ENCODE measurements around the gene ELMO1. TPM values are rescaled to one million over a fixed set of nuclear protein-coding genes. Genes with fewer than 3 reads are reported as not detected.

ELMO1 gene
- total RNA-seq, 1 experiment from 2014 or later = not detected

DNA sequence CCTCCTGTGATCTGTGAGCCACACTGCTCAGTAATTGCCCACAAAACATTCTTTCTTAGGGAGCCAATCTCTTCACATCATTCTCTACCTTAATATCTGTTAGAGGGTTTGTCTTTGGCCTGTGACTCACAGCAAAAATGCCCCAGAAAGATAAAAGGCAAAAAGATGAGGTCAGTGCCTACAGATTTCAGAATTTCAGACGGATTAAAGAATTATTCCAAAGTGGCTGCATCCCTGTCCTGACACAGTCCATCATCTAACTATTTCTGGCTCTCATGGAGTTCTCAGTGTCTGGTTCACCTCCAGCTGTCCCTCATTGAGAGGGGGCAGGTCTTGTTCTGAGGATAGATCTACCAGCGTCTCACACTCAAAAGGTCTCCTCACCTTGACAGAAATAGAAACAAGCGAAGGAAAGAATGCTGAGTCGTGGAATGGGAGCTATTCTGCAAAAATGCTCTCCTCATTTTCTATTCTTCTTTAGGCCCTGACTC, 585.8 kb downstream of the ELMO1 start:
- Histone ChIP-seq H3K4me3 (ENCODE audit: low read depth, low read length, poor library complexity, severe bottlenecking) (no peak overlapping the region), H3K9me3 (ENCODE audit: low read depth, low read length, poor library complexity, severe bottlenecking) (no peaks in the 10 kb centered on the region), H3K27ac (ENCODE audit: low read depth, low read length, poor library complexity, severe bottlenecking) (no peak overlapping the region), H3K27me3 (replicated peaks; ENCODE audit: insufficient read depth, low read depth, low read length, poor library complexity) (peaks cover 5% of the 10 kb centered on the region), H3K4me1 (ENCODE audit: insufficient read depth, low read length, poor library complexity, severe bottlenecking) (no peaks in the 10 kb centered on the region), H3K36me3 (ENCODE audit: insufficient read depth, low read length, poor library complexity, severe bottlenecking) (no peaks in the 10 kb centered on the region)
- CTCF ChIA-PET = no interaction called here
- no peak for TF ChIP-seq EZH2 (IDR thresholded peaks at IDR 0.05; ENCODE audit: borderline replicate concordance, low read depth, low read length, poor library complexity, severe bottlenecking)
- TF ChIP-seq, protein P1, sequence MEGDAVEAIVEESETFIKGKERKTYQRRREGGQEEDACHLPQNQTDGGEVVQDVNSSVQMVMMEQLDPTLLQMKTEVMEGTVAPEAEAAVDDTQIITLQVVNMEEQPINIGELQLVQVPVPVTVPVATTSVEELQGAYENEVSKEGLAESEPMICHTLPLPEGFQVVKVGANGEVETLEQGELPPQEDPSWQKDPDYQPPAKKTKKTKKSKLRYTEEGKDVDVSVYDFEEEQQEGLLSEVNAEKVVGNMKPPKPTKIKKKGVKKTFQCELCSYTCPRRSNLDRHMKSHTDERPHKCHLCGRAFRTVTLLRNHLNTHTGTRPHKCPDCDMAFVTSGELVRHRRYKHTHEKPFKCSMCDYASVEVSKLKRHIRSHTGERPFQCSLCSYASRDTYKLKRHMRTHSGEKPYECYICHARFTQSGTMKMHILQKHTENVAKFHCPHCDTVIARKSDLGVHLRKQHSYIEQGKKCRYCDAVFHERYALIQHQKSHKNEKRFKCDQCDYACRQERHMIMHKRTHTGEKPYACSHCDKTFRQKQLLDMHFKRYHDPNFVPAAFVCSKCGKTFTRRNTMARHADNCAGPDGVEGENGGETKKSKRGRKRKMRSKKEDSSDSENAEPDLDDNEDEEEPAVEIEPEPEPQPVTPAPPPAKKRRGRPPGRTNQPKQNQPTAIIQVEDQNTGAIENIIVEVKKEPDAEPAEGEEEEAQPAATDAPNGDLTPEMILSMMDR (conservative IDR thresholded peaks at IDR 0.05; ENCODE audit: low read depth, low read length) = no peak
- intact Hi-C loops (cut with micrococcal nuclease; ENCODE audit: unreplicated experiment) = no loop called here
- POLR2A ChIA-PET (ENCODE audit: low non-redundant PET) = no interaction called here
- BruUV-seq (replicated peaks) = no TSS peak
- no peak for DNase-seq (ENCODE audit: low spot score)

DNA sequence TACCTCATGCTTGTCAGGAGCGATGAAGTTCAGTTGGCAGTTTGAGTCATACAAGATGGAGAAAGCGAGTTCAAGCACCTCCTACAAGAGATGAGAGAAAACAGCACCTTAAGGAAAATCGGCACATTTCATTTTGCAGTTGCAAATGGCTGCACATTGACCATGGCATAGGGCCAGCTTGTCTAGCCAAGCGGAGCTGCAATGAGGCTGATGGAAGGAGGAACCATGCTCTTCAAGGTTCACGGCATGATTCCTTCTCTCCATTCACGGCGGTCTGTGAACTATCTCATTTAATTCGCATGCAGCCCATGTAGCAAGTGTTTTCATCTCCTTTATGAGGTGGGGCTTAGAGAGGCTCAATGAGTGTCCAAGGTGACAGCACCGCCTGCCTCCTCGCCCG, 587.0 kb downstream of the ELMO1 start:
- no peak for DNase-seq (ENCODE audit: low spot score)
- TF ChIP-seq, protein P1 (conservative IDR thresholded peaks at IDR 0.05; ENCODE audit: low read depth, low read length) = no peak
- TF ChIP-seq EZH2 (IDR thresholded peaks at IDR 0.05; ENCODE audit: borderline replicate concordance, low read depth, low read length, poor library complexity, severe bottlenecking) = no peak
- no TSS peak for BruUV-seq (replicated peaks)
- no peak overlapping the region for H3K27ac ChIP-seq (ENCODE audit: low read depth, low read length, poor library complexity, severe bottlenecking)
- no peaks in the 10 kb centered on the region for H3K36me3 ChIP-seq (ENCODE audit: insufficient read depth, low read length, poor library complexity, severe bottlenecking)
- H3K4me1 ChIP-seq (ENCODE audit: insufficient read depth, low read length, poor library complexity, severe bottlenecking) = no peaks in the 10 kb centered on the region
- H3K4me3 ChIP-seq (ENCODE audit: low read depth, low read length, poor library complexity, severe bottlenecking) = no peak overlapping the region
- no peaks in the 10 kb centered on the region for H3K9me3 ChIP-seq (ENCODE audit: low read depth, low read length, poor library complexity, severe bottlenecking)
- CTCF ChIA-PET = no interaction called here
- H3K27me3 ChIP-seq (replicated peaks; ENCODE audit: insufficient read depth, low read depth, low read length, poor library complexity) = peaks cover 5% of the 10 kb centered on the region
- intact Hi-C loops (cut with micrococcal nuclease; ENCODE audit: unreplicated experiment) = no loop called here
- POLR2A ChIA-PET (ENCODE audit: low non-redundant PET) = no interaction called here

DNA sequence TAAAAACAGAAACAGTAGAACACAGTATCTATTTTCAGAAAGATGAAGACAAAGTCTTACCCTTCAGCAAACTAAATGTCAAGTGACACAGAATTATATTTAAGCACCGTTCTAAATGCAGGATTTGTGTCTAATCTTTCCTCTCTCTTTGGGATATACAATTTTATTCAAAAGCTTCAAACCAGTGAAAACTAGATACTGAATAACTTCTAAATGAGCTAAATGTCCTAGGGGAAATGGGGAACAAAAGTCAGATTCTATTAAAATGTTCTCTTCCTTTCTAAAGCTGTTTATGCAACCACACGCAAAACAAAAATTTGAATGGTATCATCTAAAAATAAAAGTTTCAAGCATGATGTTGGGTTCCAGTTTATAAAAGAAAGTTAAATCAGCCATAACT, 588.0 kb downstream of the ELMO1 start:
- intact Hi-C loops (cut with micrococcal nuclease; ENCODE audit: unreplicated experiment) = no loop called here
- no peak for DNase-seq (ENCODE audit: low spot score)
- Histone ChIP-seq H3K4me3 (ENCODE audit: low read depth, low read length, poor library complexity, severe bottlenecking) (no peak overlapping the region), H3K27ac (ENCODE audit: low read depth, low read length, poor library complexity, severe bottlenecking) (no peak overlapping the region), H3K4me1 (ENCODE audit: insufficient read depth, low read length, poor library complexity, severe bottlenecking) (no peaks in the 10 kb centered on the region), H3K27me3 (replicated peaks; ENCODE audit: insufficient read depth, low read depth, low read length, poor library complexity) (peaks cover 5% of the 10 kb centered on the region), H3K36me3 (ENCODE audit: insufficient read depth, low read length, poor library complexity, severe bottlenecking) (no peaks in the 10 kb centered on the region), H3K9me3 (ENCODE audit: low read depth, low read length, poor library complexity, severe bottlenecking) (no peaks in the 10 kb centered on the region)
- POLR2A ChIA-PET (ENCODE audit: low non-redundant PET) = no interaction called here
- no TSS peak for BruUV-seq (replicated peaks)
- CTCF ChIA-PET = no interaction called here
- TF ChIP-seq EZH2 (IDR thresholded peaks at IDR 0.05; ENCODE audit: borderline replicate concordance, low read depth, low read length, poor library complexity, severe bottlenecking) = no peak
- TF ChIP-seq, protein P1 (conservative IDR thresholded peaks at IDR 0.05; ENCODE audit: low read depth, low read length) = no peak

All from A673 (cell line).